Mucosa of rectum (tissue), 2 donors: ENCODE results near the gene RAMACL.

ENCODE experiments used
- H3K27ac ChIP-seq, 2 donors: one replicate each; pipeline ENCODE4 v1.7.0; 2013; ENCODE audit warnings: inconsistent platforms in 2 of 2, low read depth in 2 of 2, low read length in 2 of 2
- H3K27me3 ChIP-seq, 2 donors: one replicate each; pipeline ENCODE4 v1.7.0; 2013; ENCODE audit warnings: low read length in 2 of 2; ENCODE audit not compliant: control insufficient read depth in 2 of 2, insufficient read depth in 2 of 2
- H3K36me3 ChIP-seq, 2 donors: one replicate each; pipeline ENCODE4 v1.7.0; 2013; ENCODE audit warnings: low read length in 2 of 2; ENCODE audit not compliant: control insufficient read depth in 2 of 2, insufficient read depth in 2 of 2
- H3K4me1 ChIP-seq, 2 donors: one replicate each; pipeline ENCODE4 v1.7.0; 2013; ENCODE audit warnings: low read length in 2 of 2, mild to moderate bottlenecking in 1 of 2; ENCODE audit not compliant: control insufficient read depth in 2 of 2, insufficient read depth in 2 of 2
- H3K4me3 ChIP-seq, 2 donors: one replicate each; pipeline ENCODE4 v1.7.0; 2013; ENCODE audit warnings: low read length in 2 of 2
- H3K9ac ChIP-seq, 2 donors: one replicate each; pipeline ENCODE4 v1.7.0; 2013; ENCODE audit warnings: low read length in 2 of 2, low read depth in 1 of 2, mild to moderate bottlenecking in 1 of 2
- H3K9me3 ChIP-seq, 2 donors: one replicate each; pipeline ENCODE4 v1.7.0; 2013; ENCODE audit warnings: low read length in 2 of 2; ENCODE audit not compliant: control insufficient read depth in 2 of 2
- donor health status: healthy.
- donor health status: Normal muscosa, but diverticular disease.

The RAMACL gene

DNA sequence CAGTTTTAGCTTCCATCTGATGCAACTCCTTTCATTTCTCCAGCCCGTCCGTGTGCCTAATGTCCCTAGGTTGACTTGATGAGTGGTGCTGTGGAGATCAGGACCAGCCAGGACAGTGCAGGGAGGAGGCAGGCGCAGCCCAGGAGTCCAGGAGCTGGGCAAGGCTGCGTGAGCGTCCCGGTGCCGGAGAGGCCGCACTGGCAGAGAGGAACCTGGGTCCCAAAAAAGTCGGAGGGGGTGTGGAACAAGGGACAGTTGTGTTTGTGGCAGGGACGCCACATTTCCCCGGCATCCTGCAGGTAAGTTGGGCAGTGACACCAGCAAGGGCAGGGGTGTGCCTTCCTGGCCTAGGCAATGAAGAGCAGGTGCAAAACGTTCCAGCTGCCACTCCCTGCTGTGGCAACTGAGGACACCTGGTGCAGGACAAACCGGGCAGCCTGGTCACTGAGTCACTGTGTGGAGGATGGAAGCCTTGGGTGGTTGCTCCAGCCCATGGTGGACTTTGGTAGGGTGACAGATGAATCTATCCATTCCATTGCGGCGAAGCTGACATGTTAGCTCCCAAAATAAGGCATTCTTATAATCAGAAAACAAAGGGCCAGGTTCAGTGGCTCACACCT, 53.2 kb downstream of the RAMACL start:
- Histone ChIP-seq H3K4me1 (no peaks in the 10 kb centered on the region), H3K4me3 (no peak overlapping the region), H3K9me3 (no peaks in the 10 kb centered on the region), H3K27me3 (no peaks in the 10 kb centered on the region), H3K36me3 (no peaks in the 10 kb centered on the region), H3K27ac (no peak overlapping the region), H3K9ac (no peak overlapping the region)
